ENCODE results near the gene STXBP5.

STXBP5 gene

DNA sequence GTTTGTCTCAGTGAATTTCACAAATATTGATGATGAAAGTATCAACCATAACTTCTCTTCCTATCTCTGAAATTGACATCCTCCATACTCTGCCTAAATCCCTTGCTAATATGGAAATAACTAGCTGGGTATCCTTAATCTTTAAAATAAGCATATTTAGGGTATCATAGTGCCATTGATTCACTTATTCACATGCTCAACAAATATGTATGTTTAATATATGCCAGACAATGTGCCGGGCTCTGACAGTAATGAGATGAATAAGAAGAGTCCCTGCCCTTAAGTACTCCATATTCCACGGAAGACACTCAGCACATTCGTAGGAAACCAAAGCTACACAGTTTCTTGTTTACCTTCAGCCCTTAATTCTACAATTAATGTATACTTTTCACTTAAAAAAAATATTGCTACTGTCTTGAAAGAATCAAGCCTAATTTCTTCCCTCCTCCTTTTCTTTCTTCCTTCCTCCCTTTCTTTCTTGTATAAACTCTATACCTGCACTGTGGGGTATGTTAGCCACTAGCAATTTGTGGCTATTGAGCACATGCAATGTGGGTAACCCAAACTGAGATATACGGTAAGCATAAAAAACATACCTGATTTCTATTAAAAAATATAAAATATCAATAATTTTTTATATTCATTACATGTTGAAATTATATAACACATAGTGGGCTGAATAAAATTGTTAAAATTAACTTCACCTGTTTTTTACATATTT is 42.8 kb upstream of the STXBP5 start:
- Histone ChIP-seq H3K9me3 (ENCODE audit: control insufficient read depth, insufficient read depth, low read depth, low read length) (no peaks in the 10 kb centered on the region), H3K4me3 (ENCODE audit: low read depth, low read length) (no peak overlapping the region), H3K4me1 (ENCODE audit: control insufficient read depth, insufficient read depth, low read length) (no peaks in the 10 kb centered on the region), H3K36me3 (ENCODE audit: control insufficient read depth in 2 of 2, insufficient read depth in 1 of 2, low read length in 2 of 2) (no peaks in the 10 kb centered on the region), H3K27ac (ENCODE audit: extremely low read depth, low read depth, low read length) (no peak overlapping the region)
- TF ChIP-seq, protein P1, sequence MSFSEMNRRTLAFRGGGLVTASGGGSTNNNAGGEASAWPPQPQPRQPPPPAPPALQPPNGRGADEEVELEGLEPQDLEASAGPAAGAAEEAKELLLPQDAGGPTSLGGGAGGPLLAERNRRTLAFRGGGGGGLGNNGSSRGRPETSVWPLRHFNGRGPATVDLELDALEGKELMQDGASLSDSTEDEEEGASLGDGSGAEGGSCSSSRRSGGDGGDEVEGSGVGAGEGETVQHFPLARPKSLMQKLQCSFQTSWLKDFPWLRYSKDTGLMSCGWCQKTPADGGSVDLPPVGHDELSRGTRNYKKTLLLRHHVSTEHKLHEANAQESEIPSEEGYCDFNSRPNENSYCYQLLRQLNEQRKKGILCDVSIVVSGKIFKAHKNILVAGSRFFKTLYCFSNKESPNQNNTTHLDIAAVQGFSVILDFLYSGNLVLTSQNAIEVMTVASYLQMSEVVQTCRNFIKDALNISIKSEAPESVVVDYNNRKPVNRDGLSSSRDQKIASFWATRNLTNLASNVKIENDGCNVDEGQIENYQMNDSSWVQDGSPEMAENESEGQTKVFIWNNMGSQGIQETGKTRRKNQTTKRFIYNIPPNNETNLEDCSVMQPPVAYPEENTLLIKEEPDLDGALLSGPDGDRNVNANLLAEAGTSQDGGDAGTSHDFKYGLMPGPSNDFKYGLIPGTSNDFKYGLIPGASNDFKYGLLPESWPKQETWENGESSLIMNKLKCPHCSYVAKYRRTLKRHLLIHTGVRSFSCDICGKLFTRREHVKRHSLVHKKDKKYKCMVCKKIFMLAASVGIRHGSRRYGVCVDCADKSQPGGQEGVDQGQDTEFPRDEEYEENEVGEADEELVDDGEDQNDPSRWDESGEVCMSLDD (tag by site-specific recombination; IDR thresholded peaks at IDR 0.05), result no peak
- TF ChIP-seq SP2 (tag by site-specific recombination; IDR thresholded peaks at IDR 0.05) (no peak), TCF7L2 (IDR thresholded peaks at IDR 0.05; ENCODE audit: borderline replicate concordance, low read depth, low read length) (no peak), ZNF660 (tag by site-specific recombination; IDR thresholded peaks at IDR 0.05) (no peak), ZBTB48 (tag by site-specific recombination; IDR thresholded peaks at IDR 0.05) (no peak), GLI2 (tag by site-specific recombination; IDR thresholded peaks at IDR 0.05; ENCODE audit: borderline replicate concordance, low read depth) (no peak), ZNF596 (tag by site-specific recombination; IDR thresholded peaks at IDR 0.05) (no peak), ZNF302 (tag by site-specific recombination; IDR thresholded peaks at IDR 0.05; ENCODE audit: low read depth) (no peak), ZNF140 (tag by site-specific recombination; IDR thresholded peaks at IDR 0.05) (no peak)
- POLR2A ChIA-PET, result no interaction called here
- CTCF ChIA-PET, result interaction anchor here (0.6 kb wide), 1 partner anchor 11 kb away, joined by 4 read pairs; no protein-coding TSS in a partner anchor

DNA sequence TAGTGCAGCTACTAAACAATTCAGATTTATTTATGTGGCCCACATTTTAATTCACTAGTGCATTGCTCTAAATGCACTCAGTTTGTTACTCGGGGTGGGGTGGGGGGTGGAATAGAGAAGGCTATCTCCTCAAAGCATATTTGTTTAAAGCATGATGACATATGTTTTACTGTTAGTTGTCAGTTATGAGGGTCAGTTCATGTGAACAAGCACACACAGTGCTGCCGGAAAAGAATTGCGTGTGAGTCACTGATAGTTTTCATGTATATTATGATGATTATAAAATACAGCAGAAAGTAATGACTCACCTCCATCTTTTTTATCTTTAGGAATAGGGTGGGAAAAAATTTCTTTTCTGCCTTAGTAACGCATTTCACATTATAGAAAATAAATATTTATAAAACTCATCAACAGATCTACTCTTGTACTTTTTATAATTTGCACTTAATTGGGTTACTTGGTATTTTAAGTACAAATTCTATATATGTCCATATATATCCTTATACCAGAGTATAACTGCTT is 42.2 kb upstream of the STXBP5 start:
- Histone ChIP-seq H3K4me3 (ENCODE audit: low read depth, low read length) (no peak overlapping the region), H3K36me3 (ENCODE audit: control insufficient read depth in 2 of 2, insufficient read depth in 1 of 2, low read length in 2 of 2) (no peaks in the 10 kb centered on the region), H3K27ac (ENCODE audit: extremely low read depth, low read depth, low read length) (no peak overlapping the region), H3K9me3 (ENCODE audit: control insufficient read depth, insufficient read depth, low read depth, low read length) (no peaks in the 10 kb centered on the region), H3K4me1 (ENCODE audit: control insufficient read depth, insufficient read depth, low read length) (no peaks in the 10 kb centered on the region)
- POLR2A ChIA-PET, result no interaction called here
- TF ChIP-seq ZNF585B (tag by site-specific recombination; IDR thresholded peaks at IDR 0.05) (no peak), ZNF776 (tag by site-specific recombination; IDR thresholded peaks at IDR 0.05; ENCODE audit: borderline replicate concordance) (no peak), ZNF157 (tag by site-specific recombination; IDR thresholded peaks at IDR 0.05) (no peak), ZSCAN23 (tag by site-specific recombination; IDR thresholded peaks at IDR 0.05) (no peak), ZNF768 (tag by site-specific recombination; IDR thresholded peaks at IDR 0.05) (no peak), ZNF600 (tag by site-specific recombination; IDR thresholded peaks at IDR 0.05) (no peak), SALL2 (tag by site-specific recombination; IDR thresholded peaks at IDR 0.05; ENCODE audit: borderline replicate concordance) (no peak), MZF1 (tag by site-specific recombination; IDR thresholded peaks at IDR 0.05; ENCODE audit: borderline replicate concordance) (no peak), ZNF621 (tag by site-specific recombination; IDR thresholded peaks at IDR 0.05) (no peak), ZNF510 (tag by site-specific recombination; IDR thresholded peaks at IDR 0.05; ENCODE audit: insufficient replicate concordance) (no peak)
- TF ChIP-seq, protein P2, sequence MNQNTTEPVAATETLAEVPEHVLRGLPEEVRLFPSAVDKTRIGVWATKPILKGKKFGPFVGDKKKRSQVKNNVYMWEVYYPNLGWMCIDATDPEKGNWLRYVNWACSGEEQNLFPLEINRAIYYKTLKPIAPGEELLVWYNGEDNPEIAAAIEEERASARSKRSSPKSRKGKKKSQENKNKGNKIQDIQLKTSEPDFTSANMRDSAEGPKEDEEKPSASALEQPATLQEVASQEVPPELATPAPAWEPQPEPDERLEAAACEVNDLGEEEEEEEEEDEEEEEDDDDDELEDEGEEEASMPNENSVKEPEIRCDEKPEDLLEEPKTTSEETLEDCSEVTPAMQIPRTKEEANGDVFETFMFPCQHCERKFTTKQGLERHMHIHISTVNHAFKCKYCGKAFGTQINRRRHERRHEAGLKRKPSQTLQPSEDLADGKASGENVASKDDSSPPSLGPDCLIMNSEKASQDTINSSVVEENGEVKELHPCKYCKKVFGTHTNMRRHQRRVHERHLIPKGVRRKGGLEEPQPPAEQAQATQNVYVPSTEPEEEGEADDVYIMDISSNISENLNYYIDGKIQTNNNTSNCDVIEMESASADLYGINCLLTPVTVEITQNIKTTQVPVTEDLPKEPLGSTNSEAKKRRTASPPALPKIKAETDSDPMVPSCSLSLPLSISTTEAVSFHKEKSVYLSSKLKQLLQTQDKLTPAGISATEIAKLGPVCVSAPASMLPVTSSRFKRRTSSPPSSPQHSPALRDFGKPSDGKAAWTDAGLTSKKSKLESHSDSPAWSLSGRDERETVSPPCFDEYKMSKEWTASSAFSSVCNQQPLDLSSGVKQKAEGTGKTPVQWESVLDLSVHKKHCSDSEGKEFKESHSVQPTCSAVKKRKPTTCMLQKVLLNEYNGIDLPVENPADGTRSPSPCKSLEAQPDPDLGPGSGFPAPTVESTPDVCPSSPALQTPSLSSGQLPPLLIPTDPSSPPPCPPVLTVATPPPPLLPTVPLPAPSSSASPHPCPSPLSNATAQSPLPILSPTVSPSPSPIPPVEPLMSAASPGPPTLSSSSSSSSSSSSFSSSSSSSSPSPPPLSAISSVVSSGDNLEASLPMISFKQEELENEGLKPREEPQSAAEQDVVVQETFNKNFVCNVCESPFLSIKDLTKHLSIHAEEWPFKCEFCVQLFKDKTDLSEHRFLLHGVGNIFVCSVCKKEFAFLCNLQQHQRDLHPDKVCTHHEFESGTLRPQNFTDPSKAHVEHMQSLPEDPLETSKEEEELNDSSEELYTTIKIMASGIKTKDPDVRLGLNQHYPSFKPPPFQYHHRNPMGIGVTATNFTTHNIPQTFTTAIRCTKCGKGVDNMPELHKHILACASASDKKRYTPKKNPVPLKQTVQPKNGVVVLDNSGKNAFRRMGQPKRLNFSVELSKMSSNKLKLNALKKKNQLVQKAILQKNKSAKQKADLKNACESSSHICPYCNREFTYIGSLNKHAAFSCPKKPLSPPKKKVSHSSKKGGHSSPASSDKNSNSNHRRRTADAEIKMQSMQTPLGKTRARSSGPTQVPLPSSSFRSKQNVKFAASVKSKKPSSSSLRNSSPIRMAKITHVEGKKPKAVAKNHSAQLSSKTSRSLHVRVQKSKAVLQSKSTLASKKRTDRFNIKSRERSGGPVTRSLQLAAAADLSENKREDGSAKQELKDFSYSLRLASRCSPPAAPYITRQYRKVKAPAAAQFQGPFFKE (tag by site-specific recombination; IDR thresholded peaks at IDR 0.05; ENCODE audit: borderline replicate concordance), result no peak
- CTCF ChIA-PET, result interaction anchor here (0.6 kb wide), 1 partner anchor 10 kb away, joined by 4 read pairs; no protein-coding TSS in a partner anchor

All from HEK293 (cell line).